GM23338 (cell line): ENCODE results near the gene CKM. TPM values are rescaled to one million over a fixed set of nuclear protein-coding genes. Genes with fewer than 3 reads are reported as not detected.

Experiments
- ATAC-seq: fragments of 200-7000 bp; cut with Tn5 transposase; 3 replicates; pipeline ENCODE4 v1.9.1; 2020
- DNase-seq: peaks from one replicate; pipeline ENCODE4 v3.0.0-alpha.2; 2015; ENCODE audit warnings: low spot score
- H2AFZ ChIP-seq: fragments of 200-600 bp; sonication (generic); 2 replicates; pipeline ENCODE4 v1.8.0; 2016; ENCODE audit warnings: antibody characterized with exemption, mild to moderate bottlenecking, moderate library complexity
- H3F3A ChIP-seq: fragments of 200-600 bp; sonication (generic); replicated peaks from 2 replicates; pipeline ENCODE4 v1.8.0; 2017; ENCODE audit warnings: antibody characterized with exemption, mixed run types, low read depth
- H3K27ac ChIP-seq: fragments of 200-600 bp; sonication (generic); 2 replicates; pipeline ENCODE4 v1.6.1; 2016; ENCODE audit warnings: low read depth
- H3K27me3 ChIP-seq: fragments of 200-600 bp; sonication (generic); 2 replicates; pipeline ENCODE4 v1.8.0; 2016; ENCODE audit warnings: mild to moderate bottlenecking, mixed run types, moderate library complexity; ENCODE audit not compliant: insufficient read depth
- H3K36me3 ChIP-seq: fragments of 200-600 bp; sonication (generic); 2 replicates; pipeline ENCODE4 v1.8.0; 2016; ENCODE audit warnings: mild to moderate bottlenecking; ENCODE audit not compliant: insufficient read depth
- H3K4me1 ChIP-seq: fragments of 200-600 bp; sonication (generic); 2 replicates; pipeline ENCODE4 v1.8.0; 2016; ENCODE audit warnings: mild to moderate bottlenecking, moderate library complexity; ENCODE audit not compliant: insufficient read depth
- H3K4me2 ChIP-seq: fragments of 200-600 bp; sonication (generic); 2 replicates; pipeline ENCODE4 v1.7.1; 2017; ENCODE audit warnings: mixed run types
- H3K4me3 ChIP-seq: fragments of 200-600 bp; sonication (generic); 2 replicates; pipeline ENCODE4 v1.6.1; 2016; ENCODE audit warnings: mixed run types
- H3K79me2 ChIP-seq: fragments of 200-600 bp; sonication (generic); replicated peaks from 2 replicates; pipeline ENCODE4 v1.8.0; 2017; ENCODE audit warnings: mild to moderate bottlenecking; ENCODE audit not compliant: insufficient read depth
- H3K9me2 ChIP-seq: fragments of 200-600 bp; sonication (generic); 2 replicates; pipeline ENCODE4 v1.8.0; 2017; ENCODE audit not compliant: insufficient read depth
- H4K20me1 ChIP-seq: fragments of 200-600 bp; sonication (generic); replicated peaks from 2 replicates; pipeline ENCODE4 v1.8.0; 2017; ENCODE audit warnings: mild to moderate bottlenecking; ENCODE audit not compliant: insufficient read depth
- H3K27ac Mint-ChIP-seq: 2 replicates; pipeline ENCODE4 v1.8.0; 2020; ENCODE audit warnings: inconsistent platforms, mild to moderate bottlenecking, moderate library complexity, mixed read lengths
- H3K27me3 Mint-ChIP-seq: 3 replicates; pipeline ENCODE4 v1.8.0; 2022; ENCODE audit warnings: low read depth, mild to moderate bottlenecking, moderate library complexity, mixed read lengths, inconsistent platforms; ENCODE audit not compliant: insufficient read depth, poor library complexity
- H3K36me3 Mint-ChIP-seq: 3 replicates; pipeline ENCODE4 v1.8.0; 2021; ENCODE audit warnings: low read depth, mild to moderate bottlenecking, inconsistent platforms, moderate library complexity, mixed read lengths
- H3K4me1 Mint-ChIP-seq: 3 replicates; pipeline ENCODE4 v1.8.0; 2020; ENCODE audit warnings: mild to moderate bottlenecking, inconsistent platforms, mixed read lengths
- H3K4me3 Mint-ChIP-seq: 3 replicates; pipeline ENCODE4 v1.8.0; 2021; ENCODE audit warnings: moderate library complexity, mild to moderate bottlenecking, inconsistent platforms, mixed read lengths
- H3K9me3 Mint-ChIP-seq: 3 replicates; pipeline ENCODE4 v1.8.0; 2020; ENCODE audit warnings: moderate library complexity, mild to moderate bottlenecking, inconsistent platforms, mixed read lengths
- CREB1 ChIP-seq: fragments of 250-450 bp; sonication (Bioruptor Pico); IDR thresholded peaks from 2 replicates; pipeline ENCODE4 v1.5.0; 2020; ENCODE audit warnings: low read depth, mild to moderate bottlenecking, moderate library complexity
- CTCF ChIP-seq, 2 experiments: fragments of 200-600 bp in 1 of 2; sonication (generic) in 1 of 2; conservative IDR thresholded peaks; 2 replicates each; pipeline versions ENCODE4 v1.5.1 to v1.6.1; 2016 to 2017; ENCODE audit warnings: antibody characterized with exemption in 2 of 2, low read depth in 2 of 2, mild to moderate bottlenecking in 2 of 2, moderate library complexity in 1 of 2
- EZH2 ChIP-seq: fragments of 200-600 bp; sonication (generic); IDR thresholded peaks from one replicate; pipeline ENCODE4 v1.8.0; 2017; ENCODE audit warnings: antibody characterized with exemption, mild to moderate bottlenecking, low read depth; ENCODE audit not compliant: unreplicated experiment
- JUNB ChIP-seq: IDR thresholded peaks from one replicate; pipeline ENCODE4 v1.6.1; 2016; ENCODE audit warnings: antibody characterized with exemption; ENCODE audit not compliant: unreplicated experiment
- NANOG ChIP-seq: IDR thresholded peaks from 2 replicates; pipeline ENCODE4 v1.6.1; 2016; ENCODE audit warnings: antibody characterized with exemption, borderline replicate concordance
- STAT1 ChIP-seq: IDR thresholded peaks from one replicate; pipeline ENCODE4 v1.6.1; 2016; ENCODE audit warnings: antibody characterized with exemption; ENCODE audit not compliant: unreplicated experiment
- polyA plus RNA-seq: library from polyadenylated mRNA; unstranded; fragments of >200 nt; fragmentation: Nextera tagmentation; extraction: Ambion mirVana; gene quantifications from 2 replicates; pipeline ENCODE4 v1.2.1, GENCODE V29; 2016
- total RNA-seq: library from RNA; depleted of rRNA; stranded (reverse); fragments of >200 nt; shearing (Covaris generic); gene quantifications from 2 replicates; pipeline ENCODE4 v1.2.3, GENCODE V29; 2014
- TF ChIP-seq, protein P1 (sequence below): fragments of 250-450 bp; sonication (Bioruptor Pico); IDR thresholded peaks from 2 replicates; pipeline ENCODE4 v1.5.0; 2020; ENCODE audit warnings: mild to moderate bottlenecking, moderate library complexity
- TF ChIP-seq, protein P2 (sequence below): IDR thresholded peaks from 2 replicates; pipeline ENCODE4 v1.6.1; 2016; ENCODE audit warnings: antibody characterized with exemption
- TF ChIP-seq, protein P3 (sequence below): IDR thresholded peaks from one replicate; pipeline ENCODE4 v1.6.1; 2018; ENCODE audit warnings: antibody characterized with exemption; ENCODE audit not compliant: unreplicated experiment

Gene CKM
- total and polyA plus RNA-seq, 2 experiments from 2014 or later, result not detected

- TF ChIP-seq, protein P1, sequence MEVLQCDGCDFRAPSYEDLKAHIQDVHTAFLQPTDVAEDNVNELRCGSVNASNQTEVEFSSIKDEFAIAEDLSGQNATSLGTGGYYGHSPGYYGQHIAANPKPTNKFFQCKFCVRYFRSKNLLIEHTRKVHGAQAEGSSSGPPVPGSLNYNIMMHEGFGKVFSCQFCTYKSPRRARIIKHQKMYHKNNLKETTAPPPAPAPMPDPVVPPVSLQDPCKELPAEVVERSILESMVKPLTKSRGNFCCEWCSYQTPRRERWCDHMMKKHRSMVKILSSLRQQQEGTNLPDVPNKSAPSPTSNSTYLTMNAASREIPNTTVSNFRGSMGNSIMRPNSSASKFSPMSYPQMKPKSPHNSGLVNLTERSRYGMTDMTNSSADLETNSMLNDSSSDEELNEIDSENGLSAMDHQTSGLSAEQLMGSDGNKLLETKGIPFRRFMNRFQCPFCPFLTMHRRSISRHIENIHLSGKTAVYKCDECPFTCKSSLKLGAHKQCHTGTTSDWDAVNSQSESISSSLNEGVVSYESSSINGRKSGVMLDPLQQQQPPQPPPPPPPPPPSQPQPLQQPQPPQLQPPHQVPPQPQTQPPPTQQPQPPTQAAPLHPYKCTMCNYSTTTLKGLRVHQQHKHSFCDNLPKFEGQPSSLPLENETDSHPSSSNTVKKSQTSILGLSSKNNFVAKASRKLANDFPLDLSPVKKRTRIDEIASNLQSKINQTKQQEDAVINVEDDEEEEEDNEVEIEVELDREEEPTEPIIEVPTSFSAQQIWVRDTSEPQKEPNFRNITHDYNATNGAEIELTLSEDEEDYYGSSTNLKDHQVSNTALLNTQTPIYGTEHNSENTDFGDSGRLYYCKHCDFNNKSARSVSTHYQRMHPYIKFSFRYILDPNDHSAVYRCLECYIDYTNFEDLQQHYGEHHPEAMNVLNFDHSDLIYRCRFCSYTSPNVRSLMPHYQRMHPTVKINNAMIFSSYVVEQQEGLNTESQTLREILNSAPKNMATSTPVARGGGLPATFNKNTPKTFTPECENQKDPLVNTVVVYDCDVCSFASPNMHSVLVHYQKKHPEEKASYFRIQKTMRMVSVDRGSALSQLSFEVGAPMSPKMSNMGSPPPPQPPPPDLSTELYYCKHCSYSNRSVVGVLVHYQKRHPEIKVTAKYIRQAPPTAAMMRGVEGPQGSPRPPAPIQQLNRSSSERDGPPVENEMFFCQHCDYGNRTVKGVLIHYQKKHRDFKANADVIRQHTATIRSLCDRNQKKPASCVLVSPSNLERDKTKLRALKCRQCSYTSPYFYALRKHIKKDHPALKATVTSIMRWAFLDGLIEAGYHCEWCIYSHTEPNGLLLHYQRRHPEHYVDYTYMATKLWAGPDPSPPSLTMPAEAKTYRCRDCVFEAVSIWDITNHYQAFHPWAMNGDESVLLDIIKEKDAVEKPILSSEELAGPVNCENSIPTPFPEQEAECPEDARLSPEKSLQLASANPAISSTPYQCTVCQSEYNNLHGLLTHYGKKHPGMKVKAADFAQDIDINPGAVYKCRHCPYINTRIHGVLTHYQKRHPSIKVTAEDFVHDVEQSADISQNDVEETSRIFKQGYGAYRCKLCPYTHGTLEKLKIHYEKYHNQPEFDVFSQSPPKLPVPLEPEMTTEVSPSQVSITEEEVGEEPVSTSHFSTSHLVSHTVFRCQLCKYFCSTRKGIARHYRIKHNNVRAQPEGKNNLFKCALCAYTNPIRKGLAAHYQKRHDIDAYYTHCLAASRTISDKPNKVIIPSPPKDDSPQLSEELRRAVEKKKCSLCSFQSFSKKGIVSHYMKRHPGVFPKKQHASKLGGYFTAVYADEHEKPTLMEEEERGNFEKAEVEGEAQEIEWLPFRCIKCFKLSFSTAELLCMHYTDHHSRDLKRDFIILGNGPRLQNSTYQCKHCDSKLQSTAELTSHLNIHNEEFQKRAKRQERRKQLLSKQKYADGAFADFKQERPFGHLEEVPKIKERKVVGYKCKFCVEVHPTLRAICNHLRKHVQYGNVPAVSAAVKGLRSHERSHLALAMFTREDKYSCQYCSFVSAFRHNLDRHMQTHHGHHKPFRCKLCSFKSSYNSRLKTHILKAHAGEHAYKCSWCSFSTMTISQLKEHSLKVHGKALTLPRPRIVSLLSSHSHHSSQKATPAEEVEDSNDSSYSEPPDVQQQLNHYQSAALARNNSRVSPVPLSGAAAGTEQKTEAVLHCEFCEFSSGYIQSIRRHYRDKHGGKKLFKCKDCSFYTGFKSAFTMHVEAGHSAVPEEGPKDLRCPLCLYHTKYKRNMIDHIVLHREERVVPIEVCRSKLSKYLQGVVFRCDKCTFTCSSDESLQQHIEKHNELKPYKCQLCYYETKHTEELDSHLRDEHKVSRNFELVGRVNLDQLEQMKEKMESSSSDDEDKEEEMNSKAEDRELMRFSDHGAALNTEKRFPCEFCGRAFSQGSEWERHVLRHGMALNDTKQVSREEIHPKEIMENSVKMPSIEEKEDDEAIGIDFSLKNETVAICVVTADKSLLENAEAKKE (CRISPR knock-in tag), result no peak
- TF ChIP-seq CREB1 (no peak), JUNB (no peak)
Observed at GRCh38 chr19:45294291-45295029, 28.2 kb downstream of the CKM start (continued).

- Histone ChIP-seq H3K4me1 (no peaks in the 10 kb centered on the region), H3K4me3 (no peak overlapping the region), H2AFZ (no peak overlapping the region), H3K4me2 (no peak overlapping the region), H3K79me2 (no peaks in the 10 kb centered on the region), H4K20me1 (no peaks in the 10 kb centered on the region; the same call in 1 of the 2 replicates), H3K9me2 (no peaks in the 10 kb centered on the region), H3F3A (no peaks in the 10 kb centered on the region), H3K36me3 (peaks cover 3% of the 10 kb centered on the region; the same call in 1 of the 2 replicates), H3K27me3 (no peaks in the 10 kb centered on the region), H3K27ac (no peak overlapping the region)
- Mint-ChIP-seq H3K4me3 (no peak overlapping the region), H3K36me3 (peaks cover 29% of the 10 kb centered on the region), H3K27me3 (peaks cover 13% of the 10 kb centered on the region), H3K9me3 (0 out of 3 replicates have a peak, but pooled peaks cover 3% of the 10 kb centered on the region), H3K4me1 (no peaks in the 10 kb centered on the region; the same call in 2 of the 3 replicates), H3K27ac (no peak overlapping the region)
- DNase-seq (no peak), ATAC-seq (no peak)
- TF ChIP-seq EZH2, result no peak
- no peak for TF ChIP-seq JUNB
- TF ChIP-seq CREB1, result no peak
- no peak for TF ChIP-seq STAT1
- TF ChIP-seq NANOG, result no peak
- TF ChIP-seq CTCF (conservative IDR thresholded peaks at IDR 0.05; ENCODE audit: low read depth in 2 of 2), result no peak
- TF ChIP-seq, protein P2, sequence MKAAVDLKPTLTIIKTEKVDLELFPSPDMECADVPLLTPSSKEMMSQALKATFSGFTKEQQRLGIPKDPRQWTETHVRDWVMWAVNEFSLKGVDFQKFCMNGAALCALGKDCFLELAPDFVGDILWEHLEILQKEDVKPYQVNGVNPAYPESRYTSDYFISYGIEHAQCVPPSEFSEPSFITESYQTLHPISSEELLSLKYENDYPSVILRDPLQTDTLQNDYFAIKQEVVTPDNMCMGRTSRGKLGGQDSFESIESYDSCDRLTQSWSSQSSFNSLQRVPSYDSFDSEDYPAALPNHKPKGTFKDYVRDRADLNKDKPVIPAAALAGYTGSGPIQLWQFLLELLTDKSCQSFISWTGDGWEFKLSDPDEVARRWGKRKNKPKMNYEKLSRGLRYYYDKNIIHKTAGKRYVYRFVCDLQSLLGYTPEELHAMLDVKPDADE, result no peak
- TF ChIP-seq, protein P3, sequence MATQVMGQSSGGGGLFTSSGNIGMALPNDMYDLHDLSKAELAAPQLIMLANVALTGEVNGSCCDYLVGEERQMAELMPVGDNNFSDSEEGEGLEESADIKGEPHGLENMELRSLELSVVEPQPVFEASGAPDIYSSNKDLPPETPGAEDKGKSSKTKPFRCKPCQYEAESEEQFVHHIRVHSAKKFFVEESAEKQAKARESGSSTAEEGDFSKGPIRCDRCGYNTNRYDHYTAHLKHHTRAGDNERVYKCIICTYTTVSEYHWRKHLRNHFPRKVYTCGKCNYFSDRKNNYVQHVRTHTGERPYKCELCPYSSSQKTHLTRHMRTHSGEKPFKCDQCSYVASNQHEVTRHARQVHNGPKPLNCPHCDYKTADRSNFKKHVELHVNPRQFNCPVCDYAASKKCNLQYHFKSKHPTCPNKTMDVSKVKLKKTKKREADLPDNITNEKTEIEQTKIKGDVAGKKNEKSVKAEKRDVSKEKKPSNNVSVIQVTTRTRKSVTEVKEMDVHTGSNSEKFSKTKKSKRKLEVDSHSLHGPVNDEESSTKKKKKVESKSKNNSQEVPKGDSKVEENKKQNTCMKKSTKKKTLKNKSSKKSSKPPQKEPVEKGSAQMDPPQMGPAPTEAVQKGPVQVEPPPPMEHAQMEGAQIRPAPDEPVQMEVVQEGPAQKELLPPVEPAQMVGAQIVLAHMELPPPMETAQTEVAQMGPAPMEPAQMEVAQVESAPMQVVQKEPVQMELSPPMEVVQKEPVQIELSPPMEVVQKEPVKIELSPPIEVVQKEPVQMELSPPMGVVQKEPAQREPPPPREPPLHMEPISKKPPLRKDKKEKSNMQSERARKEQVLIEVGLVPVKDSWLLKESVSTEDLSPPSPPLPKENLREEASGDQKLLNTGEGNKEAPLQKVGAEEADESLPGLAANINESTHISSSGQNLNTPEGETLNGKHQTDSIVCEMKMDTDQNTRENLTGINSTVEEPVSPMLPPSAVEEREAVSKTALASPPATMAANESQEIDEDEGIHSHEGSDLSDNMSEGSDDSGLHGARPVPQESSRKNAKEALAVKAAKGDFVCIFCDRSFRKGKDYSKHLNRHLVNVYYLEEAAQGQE, result no peak
Observed at GRCh38 chr19:45293682-45294081, 29.0 kb downstream of the CKM start.
